Measurements from ENCODE around the gene MESD. TPM values are rescaled to one million over a fixed set of nuclear protein-coding genes. Genes with fewer than 3 reads are reported as not detected.

Gene MESD
- total RNA-seq, 1 donor from 2014 or later = 21.0 TPM

DNA sequence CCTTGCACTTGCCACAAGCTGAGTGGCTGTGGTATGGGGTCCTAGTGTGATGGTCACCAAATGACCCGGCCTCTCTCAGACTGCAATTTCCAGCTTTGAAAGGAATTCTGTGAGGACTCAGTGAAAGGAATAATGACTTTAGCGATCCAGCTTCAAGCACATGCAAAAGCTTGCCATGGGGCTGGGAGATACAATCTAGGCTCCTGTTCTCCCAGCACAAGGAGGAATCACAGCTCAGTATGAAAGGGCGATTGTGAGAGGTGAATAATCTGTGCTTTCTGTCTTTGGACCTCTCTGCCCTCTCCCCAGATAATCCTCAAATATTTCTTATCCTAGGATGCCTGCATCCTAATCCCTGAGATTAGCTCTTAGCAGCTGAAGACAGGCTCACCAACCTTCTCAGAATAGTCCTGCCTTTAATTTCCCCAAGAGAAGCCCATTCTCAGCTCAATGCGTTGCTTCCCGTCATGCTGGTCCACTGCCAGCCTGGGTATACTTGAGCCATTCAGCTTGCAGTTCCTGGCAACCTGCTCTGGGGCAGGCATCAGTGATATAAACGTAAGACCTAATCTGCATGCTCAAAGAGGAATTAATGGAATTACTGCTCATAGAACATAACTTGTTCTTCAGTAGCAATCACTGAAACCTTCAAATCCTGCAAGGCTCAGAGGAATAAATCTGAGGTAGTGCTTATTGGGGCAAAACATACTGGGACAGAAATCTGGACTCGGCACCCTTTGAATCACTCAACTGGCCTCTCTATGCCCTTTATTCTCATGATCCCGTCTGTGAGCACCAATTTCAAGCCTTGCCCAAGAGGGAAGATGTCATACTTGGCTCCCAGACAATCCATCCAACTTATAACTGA is 26.2 kb upstream of the MESD start:
- no peak for DNase-seq (ENCODE audit: extremely low read depth, low read depth, low spot score)

DNA sequence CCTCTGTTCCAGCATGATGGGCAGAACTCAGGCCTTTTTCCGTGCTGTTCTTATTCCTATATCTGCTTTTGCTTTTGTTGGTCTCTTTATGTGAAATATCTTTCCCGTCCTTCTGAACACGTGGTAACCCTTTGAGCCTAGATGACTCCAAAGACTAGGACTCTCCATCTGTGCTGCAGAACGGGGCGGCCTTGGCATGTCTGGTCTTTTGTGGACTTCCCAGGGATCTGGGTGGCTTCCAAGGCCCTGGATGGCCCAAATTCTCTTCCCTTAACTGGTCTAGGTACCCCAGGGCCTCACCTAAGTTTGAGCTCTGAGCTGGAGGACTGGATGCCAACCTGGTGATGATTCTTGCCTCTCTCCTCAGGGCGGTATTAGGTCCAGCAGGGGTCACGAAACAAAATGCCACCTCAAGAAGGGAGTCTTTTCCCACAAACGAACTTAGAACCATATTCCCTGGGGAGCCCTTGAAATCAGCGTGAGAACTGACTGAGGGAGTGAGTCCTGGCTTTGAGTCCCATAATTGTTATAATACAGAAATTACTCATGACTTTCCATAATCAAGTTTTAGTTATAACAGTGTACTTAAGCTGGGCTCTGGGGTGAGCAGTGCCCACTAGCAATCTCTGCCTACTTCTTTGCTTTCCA is 25.0 kb upstream of the MESD start:
- no peak for DNase-seq (ENCODE audit: extremely low read depth, low read depth, low spot score)

DNA sequence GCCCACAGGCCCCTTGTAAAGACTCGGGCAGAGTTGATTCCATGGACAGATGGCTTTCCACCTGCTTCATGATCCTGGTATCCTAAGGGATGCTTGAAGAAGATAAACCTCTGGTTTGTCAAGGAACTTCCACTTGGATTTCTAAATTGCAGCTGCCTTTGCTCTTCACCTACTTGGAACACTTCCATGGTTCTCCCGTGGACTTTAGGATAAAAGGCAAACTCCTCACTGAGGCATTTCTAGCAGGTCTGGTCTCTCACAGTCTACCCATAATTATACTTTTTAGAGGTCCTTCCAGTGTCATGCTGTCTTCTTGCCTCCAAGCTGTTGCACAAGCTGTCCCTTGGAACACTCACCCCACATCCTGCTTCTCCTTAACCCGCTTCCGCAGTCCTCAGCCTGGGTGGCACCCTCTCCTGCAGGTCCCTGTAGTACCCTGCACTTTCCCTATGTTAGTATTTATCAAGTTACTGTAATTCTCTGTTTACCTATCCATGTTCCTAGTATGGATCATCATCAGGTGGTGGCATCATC is 23.8 kb upstream of the MESD start:
- no peak for DNase-seq (ENCODE audit: extremely low read depth, low read depth, low spot score)

DNA sequence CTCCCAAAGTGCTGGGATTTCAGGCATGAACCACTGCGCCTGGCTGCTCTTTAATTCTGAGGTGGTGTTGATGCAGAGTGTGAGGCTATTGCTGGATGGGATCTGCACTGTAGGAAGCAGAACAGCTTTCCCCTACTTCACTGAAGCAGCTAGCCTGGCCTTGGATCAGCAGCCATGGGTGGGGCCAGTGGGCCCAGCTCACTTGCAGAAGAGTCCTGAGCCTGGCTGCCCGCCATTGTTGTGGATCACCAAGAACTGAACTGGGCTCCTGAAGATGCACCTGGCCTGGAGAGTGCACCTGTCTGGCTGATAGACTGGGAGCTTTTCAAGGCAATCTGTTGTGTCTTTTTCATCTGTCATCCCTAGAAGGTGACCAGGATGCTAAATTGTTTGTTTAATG is 23.0 kb upstream of the MESD start:
- no peak for DNase-seq (ENCODE audit: extremely low read depth, low read depth, low spot score)

DNA sequence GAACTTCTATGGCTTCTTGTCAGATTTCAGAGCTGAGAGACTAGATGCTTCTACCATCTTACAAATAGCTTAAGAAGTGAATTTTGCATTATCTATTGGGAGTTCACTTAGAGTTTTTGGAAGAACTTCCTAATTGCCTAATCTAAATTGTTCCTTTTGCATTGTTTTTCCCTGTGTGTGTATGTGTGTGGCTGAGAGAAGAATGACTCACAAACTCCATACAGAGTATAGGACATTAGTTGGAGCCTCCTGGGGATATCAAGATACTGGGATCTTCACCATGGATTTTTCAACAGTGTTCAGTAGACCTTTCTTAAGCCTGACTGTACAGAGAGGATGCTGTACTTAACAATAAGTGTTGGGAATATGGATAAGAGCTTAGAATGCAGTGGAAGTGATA is 22.0 kb upstream of the MESD start:
- DNase-seq (ENCODE audit: extremely low read depth, low read depth, low spot score) = no peak

DNA sequence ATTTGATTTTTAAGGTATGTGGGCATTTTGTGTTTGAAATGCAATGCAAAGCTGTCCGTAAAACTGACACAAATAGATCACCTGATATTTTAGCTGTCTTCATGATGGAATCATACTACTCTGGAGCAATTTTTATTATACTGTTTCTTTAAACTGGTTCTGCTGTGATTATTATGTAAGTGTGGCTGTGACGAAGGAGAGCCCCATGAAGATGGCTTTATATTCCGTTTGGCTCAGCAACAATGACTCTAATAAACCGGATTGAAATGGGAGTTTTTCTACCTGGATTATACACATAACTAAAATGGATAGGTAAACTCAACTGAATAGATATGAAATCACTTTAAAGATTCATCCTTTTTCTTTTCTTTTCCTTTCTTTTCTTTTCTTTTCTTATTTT is 20.5 kb upstream of the MESD start:
- no peak for DNase-seq (ENCODE audit: extremely low read depth, low read depth, low spot score)

DNA sequence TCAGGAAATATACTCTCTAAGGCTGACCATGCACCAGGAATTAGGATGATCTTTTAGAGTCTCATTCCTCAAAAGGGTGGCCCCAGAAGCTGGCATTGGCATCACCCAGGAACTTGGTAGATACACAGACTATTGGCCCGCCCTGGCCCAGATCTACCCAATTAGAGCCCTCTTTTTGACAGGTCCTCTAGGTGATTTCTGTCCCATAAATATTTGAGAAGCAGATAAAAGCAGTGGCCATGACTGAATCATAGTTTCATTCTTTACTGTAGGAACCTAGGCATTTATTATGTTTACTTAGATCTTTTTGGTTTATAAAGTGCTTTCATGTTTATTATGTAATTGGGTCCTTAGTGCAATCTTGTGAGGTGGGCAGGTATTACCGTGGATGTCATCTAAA is 18.7 kb upstream of the MESD start:
- DNase-seq (ENCODE audit: extremely low read depth, low read depth, low spot score) = no peak

DNA sequence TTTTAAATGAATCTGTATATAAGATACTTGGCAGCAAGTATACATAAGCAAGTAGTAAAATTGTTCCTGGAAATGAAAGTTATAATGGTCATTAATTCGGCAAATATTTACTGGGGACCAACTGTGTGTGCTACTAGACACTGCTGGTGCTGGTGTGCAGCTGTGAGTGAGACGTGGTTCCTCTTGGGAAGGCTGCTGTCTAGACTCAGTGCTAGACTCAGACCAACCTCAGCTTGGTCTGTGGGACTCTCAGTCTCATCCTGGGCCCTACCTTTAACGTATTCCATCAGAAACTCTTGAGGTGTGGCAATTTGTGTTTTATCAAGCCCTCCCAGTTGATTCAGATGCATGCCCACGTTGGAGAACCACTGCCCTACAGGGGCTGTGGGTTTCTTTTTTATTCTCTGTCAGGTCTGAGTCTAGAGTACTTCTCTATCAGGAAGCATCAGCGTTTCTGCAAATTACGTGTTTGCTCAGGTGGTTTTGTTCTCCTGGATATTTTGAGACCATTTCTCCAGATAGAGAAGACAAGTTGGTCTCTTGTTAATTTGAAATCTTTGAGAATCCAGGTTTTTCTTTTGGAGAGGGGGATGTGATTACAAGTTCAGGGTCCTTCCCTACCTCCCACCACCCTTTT is 17.9 kb upstream of the MESD start:
- DNase-seq (ENCODE audit: extremely low read depth, low read depth, low spot score) = no peak

DNA sequence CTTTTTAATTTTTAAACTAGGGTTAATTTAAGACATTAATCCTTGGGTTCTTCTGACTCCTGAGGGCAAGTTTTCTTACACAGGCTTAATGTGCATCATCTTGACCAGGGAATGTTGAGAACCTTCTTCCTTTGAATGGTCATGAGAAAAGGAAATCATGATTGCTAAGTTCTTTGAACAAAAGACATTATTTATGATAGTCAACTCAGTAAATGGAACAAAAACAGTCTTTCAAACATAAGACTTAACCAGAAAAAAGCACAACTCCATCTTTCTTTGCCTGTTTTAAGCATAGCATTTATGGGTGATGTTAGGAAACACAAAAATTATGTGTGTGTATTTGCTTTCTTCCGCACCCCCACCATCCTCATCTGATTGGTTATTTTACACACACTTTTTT is 16.5 kb upstream of the MESD start:
- DNase-seq (ENCODE audit: extremely low read depth, low read depth, low spot score) = no peak

DNA sequence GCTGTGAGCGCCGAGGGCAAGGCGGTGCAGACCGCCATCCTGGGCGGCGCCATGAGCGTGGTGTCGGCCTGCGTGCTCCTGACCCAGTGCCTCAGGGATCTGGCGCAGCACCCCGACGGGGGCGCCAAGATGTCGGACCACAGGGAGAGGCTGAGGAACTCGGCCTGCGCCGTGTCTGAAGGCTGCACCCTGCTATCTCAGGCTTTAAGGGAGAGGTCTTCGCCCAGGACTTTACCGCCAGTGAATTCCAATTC is 13.4 kb upstream of the MESD start:
- no peak for DNase-seq (ENCODE audit: extremely low read depth, low read depth, low spot score)

DNA sequence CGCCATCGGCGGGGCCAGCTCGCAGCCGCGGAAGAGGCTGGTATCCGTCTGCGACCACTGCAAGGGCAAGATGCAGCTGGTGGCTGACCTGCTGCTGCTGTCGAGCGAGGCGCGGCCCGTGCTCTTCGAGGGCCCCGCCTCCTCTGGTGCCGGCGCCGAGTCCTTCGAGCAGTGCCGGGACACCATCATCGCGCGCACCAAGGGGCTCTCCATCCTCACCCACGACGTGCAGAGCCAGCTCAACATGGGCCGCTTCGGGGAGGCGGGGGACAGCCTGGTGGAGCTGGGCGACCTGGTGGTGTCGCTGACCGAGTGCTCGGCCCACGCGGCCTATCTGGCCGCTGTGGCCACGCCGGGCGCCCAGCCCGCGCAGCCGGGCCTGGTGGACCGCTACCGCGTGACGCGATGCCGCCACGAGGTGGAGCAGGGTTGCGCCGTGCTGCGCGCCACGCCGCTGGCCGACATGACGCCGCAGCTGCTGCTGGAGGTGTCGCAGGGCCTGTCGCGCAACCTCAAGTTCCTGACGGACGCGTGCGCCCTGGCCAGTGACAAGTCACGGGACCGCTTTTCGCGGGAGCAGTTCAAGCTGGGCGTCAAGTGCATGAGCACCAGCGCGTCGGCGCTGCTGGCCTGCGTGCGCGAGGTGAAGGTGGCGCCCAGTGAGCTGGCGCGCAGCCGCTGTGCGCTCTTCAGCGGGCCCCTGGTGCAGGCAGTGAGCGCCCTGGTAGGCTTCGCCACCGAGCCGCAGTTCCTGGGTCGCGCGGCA is 12.9 kb upstream of the MESD start:
- DNase-seq (ENCODE audit: extremely low read depth, low read depth, low spot score) = no peak

DNA sequence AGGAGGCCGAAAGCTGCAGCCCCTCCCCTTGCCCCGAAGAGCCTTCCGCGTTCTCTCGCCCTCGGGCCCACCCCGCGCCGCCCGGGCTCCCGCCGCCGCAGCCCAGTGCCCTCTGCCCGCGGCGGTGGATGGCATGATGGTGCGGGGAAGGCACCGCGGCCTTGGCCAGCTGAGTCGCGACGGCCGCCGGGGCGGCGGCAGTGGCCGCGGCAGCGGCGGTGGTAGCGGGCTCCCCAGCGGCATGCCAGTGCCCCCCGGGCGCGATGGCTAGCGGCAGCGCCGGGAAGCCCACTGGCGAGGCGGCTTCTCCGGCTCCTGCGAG is 12.4 kb upstream of the MESD start:
- no peak for DNase-seq (ENCODE audit: extremely low read depth, low read depth, low spot score)

DNA sequence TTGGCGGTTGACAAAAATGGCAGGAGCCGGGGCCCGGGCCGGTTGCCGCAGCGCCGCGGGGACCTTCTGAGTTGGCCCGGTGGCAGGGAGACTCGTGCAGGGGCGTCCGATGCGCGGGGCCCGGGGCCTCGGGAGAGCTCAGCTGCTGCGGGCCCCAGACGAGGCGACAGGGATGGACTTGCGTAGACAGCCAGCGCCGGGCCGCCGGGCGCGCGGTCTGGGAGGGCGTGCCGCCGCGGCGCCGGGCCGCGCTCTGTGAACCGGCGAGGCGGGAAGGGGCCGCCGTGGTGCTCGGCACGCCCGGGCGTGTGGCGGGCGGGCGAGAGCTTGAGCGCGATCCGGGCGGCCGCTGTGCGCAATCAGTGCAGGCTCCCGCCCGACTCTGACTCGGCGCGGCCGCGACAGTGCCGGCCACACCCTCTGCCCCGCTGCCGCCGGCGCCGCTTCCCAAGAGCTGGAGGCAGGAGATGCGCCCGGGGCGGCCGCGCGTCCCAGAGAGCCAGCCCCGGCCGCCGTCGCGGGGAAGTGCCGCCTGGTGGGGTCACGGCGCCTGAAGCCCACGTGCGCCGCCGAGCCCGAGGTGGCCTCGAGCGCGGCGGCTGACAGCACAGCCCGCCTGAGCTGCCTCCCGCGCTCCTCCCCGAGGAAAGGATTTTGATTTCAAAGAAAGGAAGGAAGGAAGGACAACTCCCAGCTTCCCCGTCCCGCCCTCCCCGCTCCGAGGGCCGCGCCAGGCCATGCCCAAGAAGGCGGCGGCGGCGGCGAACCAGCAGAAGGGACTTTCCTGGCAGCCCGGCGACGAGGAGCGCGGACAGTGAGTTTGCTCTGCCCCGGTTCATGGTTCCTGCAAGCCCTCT is 11.8 kb upstream of the MESD start:
- no peak for DNase-seq (ENCODE audit: extremely low read depth, low read depth, low spot score)

DNA sequence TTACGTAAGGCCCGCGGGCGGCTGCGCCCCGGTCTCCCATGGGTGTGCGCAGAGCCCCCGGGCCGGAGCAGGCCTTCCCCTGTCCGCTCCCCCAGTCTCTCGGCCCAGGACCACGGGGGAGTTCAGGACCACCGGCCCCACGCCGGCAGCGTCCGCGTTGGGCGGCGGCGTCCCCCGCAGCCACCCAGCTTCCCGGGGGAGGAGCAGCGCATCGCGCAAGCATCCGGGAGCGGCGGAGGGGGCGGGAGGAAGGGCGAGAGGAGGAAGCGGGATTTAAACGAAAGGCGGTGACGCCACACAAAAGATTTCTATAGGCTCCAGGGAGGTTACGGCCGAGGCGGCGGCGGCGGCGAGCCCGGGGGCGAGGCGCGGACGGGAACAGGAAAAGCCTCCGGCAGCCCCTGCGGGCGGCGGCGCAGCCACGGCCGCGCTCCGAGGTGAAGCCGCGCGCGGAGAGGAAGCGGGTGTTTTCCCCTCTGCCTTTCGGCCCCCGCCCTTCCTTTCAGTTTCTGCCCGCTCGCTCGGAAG is 11.1 kb upstream of the MESD start, which contains the start of gene TLNRD1:
Gene TLNRD1, plus strand, starts transcription at position 300 of the 528 bp plus-strand sequence. CDS start 1,349 bp downstream, outside the sequence.
- no peak for DNase-seq (ENCODE audit: extremely low read depth, low read depth, low spot score)

DNA sequence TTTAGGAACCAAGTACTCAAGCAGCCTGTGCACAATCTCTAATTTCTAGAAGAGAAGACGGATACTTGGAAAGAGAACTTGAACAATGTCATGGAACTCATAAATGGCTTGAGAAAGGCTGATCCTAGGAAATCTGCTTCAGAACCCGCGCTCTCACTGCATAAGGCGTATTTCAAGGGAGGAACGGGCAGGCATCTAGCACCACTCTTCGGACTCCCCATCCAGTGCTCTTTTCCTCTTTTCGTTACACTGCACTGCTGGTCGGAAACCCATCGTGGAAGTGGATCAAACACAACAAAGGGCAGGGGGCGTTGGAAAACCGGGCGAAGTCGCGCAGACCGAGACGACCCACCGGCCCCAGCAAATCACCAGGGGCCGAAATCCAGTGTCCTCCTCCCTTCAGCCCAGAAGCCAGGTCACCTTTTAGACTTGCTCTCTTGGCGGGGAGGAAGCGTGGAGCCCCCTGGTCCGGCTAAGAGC is 10.6 kb upstream of the MESD start:
- DNase-seq (ENCODE audit: extremely low read depth, low read depth, low spot score) = no peak

DNA sequence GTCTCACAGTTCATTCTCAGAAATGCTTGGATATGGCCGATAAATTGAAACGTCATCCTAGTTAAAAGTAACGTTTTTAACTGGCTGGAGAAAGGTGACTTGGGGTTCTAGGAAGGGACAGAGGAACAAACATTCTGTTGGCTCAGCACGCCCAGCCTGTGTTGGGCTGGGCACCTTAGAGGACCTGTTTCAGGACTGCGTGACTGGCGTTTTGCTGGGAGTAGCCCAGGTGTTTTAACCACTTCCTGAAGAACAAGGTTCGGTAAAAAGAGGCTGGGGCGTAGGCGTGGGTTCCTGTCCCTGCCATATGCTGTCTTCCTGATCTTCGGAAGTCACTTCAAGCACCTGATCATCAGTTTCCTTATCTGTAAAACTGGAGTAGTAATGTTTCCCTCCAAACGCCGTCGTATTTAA is 10.0 kb upstream of the MESD start:
- DNase-seq (ENCODE audit: extremely low read depth, low read depth, low spot score) = no peak

DNA sequence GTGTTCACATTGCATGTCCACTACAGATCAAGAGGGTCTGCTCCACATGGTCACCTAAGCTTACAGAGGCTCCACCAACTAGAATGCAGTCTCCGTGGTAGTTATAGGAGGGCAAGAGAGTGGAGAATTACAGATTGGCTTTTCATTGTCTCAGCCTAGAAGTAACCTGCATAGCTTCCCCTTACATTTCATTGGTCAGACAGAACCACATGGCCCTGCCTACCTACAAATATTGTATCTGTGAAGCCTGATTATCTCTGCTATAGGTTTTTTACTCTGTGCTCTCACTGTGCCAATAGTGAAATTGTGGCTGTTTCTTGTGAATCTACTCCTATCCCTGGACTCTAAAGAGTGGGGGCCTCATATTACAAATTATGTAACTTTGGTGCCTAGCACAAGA is 8.6 kb upstream of the MESD start:
- no peak for DNase-seq (ENCODE audit: extremely low read depth, low read depth, low spot score)

DNA sequence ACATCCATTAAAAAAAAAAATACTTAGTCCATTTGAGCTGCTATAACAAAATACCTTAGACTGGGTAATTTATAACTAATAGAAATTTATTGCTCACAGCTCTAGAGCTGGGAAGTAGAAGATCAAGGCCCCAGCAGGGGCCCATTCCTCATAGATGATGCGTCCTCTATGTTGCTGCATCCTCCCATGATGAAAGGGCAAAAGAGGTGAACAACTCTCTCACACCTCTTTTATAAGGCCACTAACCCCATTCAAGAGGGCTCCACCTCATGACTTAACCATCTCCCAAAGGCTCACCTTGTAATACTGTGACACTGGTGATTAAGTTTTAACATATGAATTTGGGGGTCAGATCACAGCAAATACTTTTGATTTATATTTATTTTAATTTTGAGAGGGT is 8.1 kb upstream of the MESD start:
- DNase-seq (ENCODE audit: extremely low read depth, low read depth, low spot score) = no peak

DNA sequence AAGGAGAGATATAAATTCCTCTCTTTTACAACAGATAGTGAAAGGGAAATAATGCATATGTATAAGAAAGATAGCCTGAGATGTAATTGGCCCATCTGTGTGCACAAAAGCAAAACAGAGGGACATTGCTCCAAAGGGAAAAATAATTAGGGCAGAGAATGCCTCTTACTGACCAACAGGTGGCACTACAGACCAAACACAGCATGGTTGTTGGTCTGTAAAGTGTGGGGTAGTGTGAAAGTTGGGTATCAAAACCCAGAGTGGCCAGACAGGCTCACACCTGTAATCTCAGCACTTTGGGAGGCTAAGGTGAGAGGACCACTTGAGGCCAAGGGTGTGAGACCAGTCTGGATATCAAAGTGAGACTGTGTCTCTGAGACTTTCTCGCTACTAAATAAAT is 6.6 kb upstream of the MESD start:
- DNase-seq (ENCODE audit: extremely low read depth, low read depth, low spot score) = no peak

DNA sequence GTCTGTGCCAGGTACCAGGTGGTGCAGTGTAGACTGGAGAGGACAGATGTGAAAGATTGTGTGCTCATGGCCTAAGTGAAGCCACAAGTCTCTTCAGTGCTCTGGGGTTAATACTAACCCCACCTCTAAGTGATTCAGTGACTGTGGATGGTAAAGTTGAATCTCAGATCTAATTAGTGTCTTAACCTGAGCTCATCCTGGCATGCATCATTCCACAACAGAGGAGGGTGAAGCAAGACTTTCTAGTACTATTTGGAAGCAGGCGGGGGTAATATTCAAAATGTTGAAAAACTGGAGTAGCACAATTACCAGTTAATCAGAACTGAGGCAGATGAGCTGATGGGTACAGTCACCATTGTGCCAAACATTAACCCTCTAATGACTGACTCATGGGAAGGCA is 2.8 kb upstream of the MESD start:
- no peak for DNase-seq (ENCODE audit: extremely low read depth, low read depth, low spot score)

All from glomerular endothelial cell (primary cell).